Measurements from ENCODE around the gene KIF26A.
"Not testable (repeated sequence)": the region's sequence is repeated elsewhere in the genome, so short reads cannot be mapped to it uniquely, and the experiment has no call there.

The KIF26A gene

GRCh38 chr14:104223101-104224041 is 85.0 kb downstream of the KIF26A start:
- DNase-seq (ENCODE audit: low read depth), result no peak

DNA sequence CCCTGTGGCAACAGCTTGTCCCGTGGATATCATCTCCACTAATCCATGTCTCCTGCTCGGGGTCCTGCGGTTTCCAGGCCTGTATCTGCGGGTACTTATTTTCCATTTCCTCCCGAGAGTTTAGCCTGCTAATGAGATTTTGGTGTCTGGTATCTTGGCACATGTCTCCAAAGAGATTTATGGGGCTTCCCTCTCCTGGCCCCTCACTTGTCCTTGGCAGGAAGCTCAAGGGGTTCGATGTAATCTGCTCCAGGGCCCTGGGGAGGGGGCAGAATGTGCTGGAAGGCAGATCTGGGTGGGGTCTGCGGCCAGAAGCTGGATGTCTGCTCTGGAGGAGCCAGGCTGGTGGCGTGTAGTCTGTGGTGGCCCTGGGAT is 85.7 kb downstream of the KIF26A start:
- DNase-seq (ENCODE audit: low read depth), result no peak

DNA sequence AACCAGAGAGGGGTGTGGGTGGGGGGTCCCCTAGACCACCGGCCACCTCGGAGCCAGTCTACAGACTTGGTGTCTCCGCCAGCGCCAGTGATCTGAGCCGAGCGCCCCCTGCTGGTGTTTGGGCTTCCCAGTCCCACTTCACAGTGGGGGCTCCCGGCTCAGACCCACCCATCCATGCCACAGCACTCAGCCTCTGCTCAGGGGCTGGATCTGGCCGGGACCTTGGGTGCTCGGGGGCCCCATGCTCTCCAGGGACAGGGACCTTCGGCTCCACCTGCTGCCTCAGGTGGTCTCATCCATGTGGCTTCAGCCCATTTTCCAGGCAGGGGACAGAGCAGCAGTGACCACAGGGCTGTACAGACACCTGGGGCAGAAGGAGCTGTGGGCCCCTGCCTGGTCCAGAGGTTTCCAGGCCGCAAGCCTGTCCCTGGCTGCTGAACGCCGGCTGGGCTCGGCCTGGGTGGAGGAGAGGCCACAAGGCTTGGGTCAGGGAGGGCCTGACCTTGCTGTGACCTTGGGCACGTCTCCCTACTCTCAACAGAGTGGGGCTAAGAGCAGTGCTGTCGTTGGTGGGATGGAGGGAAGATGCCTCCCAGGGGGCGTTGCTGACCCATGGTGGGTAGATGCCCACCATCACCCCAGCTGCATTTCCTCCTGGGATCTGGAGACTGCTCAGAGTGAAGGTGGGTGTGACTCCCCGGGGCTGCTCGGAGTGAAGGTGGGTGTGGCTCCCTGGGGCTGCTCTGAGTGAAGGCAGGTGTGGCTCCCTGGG is 86.3 kb downstream of the KIF26A start:
- DNase-seq (ENCODE audit: low read depth), result no peak

DNA sequence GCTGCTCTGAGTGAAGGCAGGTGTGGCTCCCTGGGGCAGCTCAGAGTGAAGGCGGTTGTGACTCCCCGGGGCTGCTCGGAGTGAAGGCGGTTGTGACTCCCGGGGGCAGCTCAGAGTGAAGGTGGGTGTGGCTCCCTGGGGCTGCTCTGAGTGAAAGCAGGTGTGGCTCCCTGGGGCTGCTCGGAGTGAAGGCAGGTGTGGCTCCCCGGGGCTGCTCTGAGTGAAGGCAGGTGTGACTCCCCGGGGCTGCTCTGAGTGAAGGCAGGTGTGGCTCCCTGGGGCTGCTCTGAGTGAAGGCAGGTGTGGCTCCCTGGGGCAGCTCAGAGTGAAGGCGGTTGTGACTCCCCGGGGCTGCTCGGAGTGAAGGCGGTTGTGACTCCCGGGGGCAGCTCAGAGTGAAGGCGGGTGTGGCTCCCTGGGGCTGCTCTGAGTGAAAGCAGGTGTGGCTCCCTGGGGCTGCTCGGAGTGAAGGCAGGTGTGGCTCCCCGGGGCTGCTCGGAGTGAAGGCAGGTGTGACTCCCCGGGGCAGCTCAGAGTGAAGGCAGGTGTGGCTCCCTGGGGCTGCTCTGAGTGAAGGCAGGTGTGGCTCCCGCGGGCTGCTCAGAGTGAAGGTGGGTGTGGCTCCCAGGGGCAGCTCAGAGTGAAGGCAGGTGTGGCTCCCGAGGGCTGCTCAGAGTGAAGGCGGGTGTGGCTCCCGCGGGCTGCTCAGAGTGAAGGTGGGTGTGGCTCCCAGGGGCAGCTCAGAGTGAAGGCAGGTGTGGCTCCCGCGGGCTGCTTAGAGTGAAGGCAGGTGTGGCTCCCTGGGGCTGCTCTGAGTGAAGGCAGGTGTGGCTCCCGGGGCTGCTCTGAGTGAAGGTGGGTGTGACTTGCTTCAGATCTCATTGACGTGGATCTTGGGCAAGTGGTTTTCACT is 87.1 kb downstream of the KIF26A start:
- DNase-seq (ENCODE audit: low read depth), result not testable (repeated sequence)

- no peak for DNase-seq (ENCODE audit: low read depth)
Observed at GRCh38 chr14:104226421-104227383, 88.3 kb downstream of the KIF26A start.

DNA sequence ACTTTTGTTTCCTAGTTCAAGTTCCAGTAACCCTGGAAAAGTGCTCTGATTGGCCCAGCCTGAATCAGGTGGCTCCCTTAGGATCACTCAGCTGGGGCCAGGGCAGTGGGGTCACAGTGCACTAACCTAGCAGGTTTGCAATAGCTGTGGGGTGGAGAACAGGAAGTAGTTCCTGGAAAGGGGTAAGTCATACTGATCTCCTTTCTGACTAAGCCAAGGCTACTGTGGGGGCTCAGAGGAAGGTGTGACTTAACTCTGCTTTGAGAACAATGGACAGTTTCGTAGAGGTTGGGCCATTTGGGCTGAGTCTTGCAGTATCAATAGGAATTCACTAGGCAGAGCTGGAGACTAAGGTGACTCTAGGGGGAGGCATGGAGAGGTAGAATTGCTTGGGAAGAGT is 89.4 kb downstream of the KIF26A start:
- no peak for DNase-seq (ENCODE audit: low read depth)

DNA sequence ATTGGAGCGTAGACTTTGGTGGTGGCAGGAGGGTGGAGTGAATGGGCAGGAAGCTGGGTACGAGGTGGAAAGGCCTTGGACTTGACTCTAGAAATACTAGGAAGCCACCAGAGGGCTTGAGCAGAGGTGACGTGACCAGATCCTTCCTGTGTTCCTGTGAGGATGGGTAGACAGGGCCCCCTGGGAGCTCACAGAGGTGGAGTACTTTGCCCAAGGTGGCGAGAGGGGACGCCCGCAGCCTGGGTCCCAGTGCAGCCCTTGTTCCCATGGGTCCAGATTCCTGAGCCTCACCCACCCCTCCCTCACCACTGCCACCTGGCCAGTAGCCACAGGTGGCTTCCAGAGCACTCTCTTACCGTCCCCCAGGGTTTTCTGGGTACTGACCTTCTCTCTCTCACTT is 89.8 kb downstream of the KIF26A start:
- DNase-seq (ENCODE audit: low read depth), result no peak

DNA sequence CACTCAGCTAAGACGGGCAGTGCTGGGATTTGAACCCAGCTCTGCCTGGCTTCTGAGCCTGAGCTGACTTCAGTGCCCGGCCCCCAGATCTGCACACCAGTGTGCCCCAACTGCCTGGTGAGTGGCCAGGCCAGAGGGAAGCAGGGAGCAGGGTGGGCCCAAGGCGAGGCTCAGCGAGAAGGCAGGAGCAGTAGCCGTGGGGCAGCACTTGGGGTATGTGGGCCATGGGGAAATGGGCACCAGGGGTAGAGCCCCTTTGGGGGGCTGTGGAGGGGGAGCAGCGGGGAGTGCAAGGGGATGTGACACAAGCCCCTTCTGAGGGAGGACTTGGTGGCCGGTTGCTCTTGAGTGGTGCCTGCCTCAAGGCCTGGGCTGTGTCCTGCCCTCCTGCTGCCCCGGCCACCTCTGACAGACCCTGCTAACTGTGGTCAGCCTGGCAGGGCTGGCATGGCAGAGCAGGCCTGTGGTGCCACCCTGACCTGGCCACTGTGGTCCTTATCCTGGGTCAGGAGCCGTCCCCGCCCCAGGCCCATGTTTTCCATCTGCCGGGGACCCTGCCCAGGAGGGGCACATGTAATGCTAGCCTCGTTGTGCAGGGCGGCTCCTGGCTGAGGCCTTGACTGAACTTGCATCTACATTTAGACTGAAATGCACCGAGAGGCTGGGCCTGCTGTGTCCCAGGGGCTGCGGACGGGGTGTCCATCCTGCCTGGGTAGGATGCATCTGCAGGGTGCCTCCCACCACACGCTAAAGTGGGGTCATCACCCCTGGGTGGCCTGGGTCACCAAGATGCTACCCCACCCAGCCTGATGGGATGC is 90.5 kb downstream of the KIF26A start:
- DNase-seq (ENCODE audit: low read depth), result no peak

DNA sequence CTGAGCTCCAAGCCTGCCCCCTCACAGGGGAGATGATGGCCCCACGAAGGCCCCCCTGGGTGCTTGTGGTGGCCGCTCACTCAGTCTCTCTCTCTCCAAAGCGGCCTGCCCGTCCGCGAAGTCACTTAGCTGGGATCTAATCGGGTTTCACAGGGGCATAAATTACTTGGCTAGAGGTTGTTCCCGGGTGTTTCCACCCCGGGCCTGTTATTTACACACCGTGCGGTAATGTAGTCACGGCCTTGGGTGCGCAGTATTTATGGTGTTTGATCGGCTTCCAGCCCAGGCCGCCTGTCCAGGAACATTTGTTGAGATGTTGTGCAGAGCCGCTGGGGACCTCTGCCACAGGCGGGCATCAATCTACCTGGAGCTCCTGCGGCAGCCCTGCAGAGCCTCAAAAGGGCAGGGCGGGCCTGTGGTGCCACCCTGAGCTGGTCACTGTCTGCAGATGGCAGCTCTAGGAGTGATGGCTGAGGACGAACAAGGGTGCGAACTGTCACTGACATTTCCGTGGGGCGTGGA is 91.2 kb downstream of the KIF26A start:
- no peak for DNase-seq (ENCODE audit: low read depth)

DNA sequence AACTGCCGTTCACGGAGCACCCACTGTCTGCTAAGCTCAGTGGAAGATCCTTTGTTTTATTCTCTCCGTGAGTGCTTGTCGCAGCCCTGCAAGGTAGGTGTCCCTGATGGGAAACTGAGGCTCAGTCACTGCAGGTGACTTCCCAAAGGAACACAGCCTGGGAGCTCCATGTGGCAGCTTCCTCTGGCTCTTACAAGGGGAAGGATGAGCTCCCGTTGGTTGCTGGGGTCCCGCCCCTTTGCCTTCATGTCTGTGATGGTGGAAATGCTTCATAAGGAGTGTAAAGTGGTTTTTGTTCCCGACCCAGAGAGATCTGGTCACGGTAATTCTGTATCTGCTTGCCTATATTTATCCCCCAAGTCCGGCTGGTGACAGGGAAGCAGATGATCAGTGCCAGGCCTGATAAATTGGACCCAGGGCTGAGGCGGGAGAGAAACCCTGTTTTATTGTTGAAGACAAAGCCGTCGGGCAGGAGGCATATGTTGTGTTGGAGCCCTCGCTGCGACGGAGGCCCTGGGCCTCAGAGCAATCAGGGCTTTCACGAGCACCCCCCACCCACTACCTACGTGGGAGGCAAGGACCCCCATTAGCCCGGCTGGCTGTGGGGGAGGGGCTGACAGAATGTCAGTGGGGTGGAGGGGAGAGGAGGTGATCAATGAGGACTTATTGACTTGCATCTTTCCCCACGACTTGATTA is 91.9 kb downstream of the KIF26A start:
- DNase-seq (ENCODE audit: low read depth), result no peak

All from fibroblast of the conjunctiva (primary cell).